ENCODE measurements around the gene RAB33A.

RAB33A gene

GRCh38 chrX:130139474-130140201 is 32.1 kb upstream of the RAB33A start:
- no peak overlapping the region for H3K27ac ChIP-seq
- no peak for DNase-seq (ENCODE audit: low spot score)
- POLR2A ChIA-PET (ENCODE audit: low non-redundant PET): no interaction called here
- CTCF ChIA-PET: no interaction called here
- no peak for TF ChIP-seq CTCF (conservative IDR thresholded peaks at IDR 0.05; ENCODE audit: low read depth)

DNA sequence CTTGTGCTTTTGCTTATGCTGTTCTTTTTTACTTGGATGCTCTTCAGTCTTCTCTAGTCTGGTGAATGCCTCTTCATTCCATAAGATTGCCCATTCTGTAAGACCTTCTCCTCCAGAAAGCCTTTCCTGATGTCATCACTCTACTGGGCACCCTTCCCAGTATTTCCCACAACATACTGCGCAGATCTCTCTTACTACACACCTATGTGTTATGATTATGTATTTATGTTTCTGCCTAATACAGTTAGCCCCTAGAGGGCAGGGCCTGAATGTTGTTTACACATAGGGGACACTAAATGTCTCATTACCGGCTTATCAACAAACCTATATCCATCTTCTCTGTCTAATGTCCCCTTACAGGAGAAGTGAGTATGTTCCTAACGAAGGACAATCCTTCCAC is 27.3 kb upstream of the RAB33A start:
- ChIA-PET POLR2A (ENCODE audit: low non-redundant PET) (no interaction called here), CTCF (interaction anchor here (0.6 to 0.7 kb wide), 2 partner anchors 65 to 161 kb away, joined by 3 to 11 read pairs; no protein-coding TSS in a partner anchor)
- H3K27ac ChIP-seq: no peak overlapping the region
- no peak for TF ChIP-seq CTCF (conservative IDR thresholded peaks at IDR 0.05; ENCODE audit: low read depth)
- DNase-seq (ENCODE audit: low spot score): no peak

DNA sequence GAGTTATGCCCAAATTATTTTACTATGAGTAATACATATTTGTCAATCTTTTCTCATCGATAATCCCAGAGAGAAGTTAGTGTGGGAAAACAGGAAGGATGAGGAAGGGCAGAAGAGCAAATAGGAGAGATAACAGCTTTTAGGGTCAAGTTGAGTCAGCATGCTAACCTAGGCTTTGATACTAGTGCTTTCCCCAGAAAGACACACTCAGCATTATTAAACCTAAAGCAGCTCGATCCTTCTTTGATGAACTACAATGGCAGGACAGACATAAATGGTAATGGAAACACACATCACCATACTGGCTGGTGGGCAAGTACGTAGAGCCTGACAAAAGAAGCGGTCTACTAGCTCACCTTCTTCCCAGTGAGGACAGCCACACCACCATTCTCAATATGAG is 26.6 kb upstream of the RAB33A start:
- no peak overlapping the region for H3K27ac ChIP-seq
- no peak for TF ChIP-seq CTCF (conservative IDR thresholded peaks at IDR 0.05; ENCODE audit: low read depth)
- ChIA-PET POLR2A (ENCODE audit: low non-redundant PET) (no interaction called here), CTCF (interaction anchor here (0.7 kb wide), 1 partner anchor 19 kb away, joined by 3 read pairs; no protein-coding TSS in a partner anchor)
- DNase-seq (ENCODE audit: low spot score): no peak

GRCh38 chrX:130147631-130148030 is 24.1 kb upstream of the RAB33A start:
- no peak for TF ChIP-seq CTCF (conservative IDR thresholded peaks at IDR 0.05; ENCODE audit: low read depth)
- no peak overlapping the region for H3K27ac ChIP-seq
- no peak for DNase-seq (ENCODE audit: low spot score)
- CTCF ChIA-PET: interaction anchor here (1.1 to 1.2 kb wide), 2 partner anchors 27 to 68 kb away, joined by 3 read pairs; no protein-coding TSS in a partner anchor
- POLR2A ChIA-PET (ENCODE audit: low non-redundant PET): no interaction called here

GRCh38 chrX:130155564-130155963 is 16.2 kb upstream of the RAB33A start:
- ChIA-PET POLR2A (ENCODE audit: low non-redundant PET) (no interaction called here), CTCF (interaction anchor here (0.6 to 0.7 kb wide), 2 partner anchors 37 to 748 kb away, joined by 3 to 4 read pairs; no protein-coding TSS in a partner anchor)
- DNase-seq (ENCODE audit: low spot score): no peak
- TF ChIP-seq CTCF (conservative IDR thresholded peaks at IDR 0.05; ENCODE audit: low read depth): no peak
- H3K27ac ChIP-seq: no peak overlapping the region

DNA sequence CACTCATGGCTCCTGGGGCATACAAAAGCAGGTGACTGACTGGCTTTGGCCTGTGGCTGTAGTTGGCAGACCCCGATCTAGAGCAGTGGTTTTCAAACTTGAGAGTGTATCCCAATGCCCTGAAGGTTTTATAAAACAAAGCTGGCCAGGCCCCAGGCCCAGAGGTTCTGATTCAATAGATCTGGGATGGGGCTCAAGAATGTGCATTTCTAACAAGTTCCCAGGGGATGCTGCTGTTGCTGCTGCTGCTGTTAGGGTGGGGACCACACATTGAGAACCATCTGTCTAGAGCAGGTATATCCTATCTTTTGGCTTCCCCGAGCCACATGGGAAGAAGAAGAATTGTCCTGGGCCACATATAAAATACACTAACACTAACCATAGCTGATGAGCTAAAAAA is 13.5 kb upstream of the RAB33A start:
- ChIA-PET POLR2A (ENCODE audit: low non-redundant PET) (no interaction called here), CTCF (interaction anchor here (0.5 kb wide), 1 partner anchor 82 kb away, joined by 3 read pairs; no protein-coding TSS in a partner anchor)

More for the DNA sequence above, 13.5 kb upstream of the RAB33A start:
- TF ChIP-seq CTCF (conservative IDR thresholded peaks at IDR 0.05; ENCODE audit: low read depth): no peak
- H3K27ac ChIP-seq: no peak overlapping the region
- DNase-seq (ENCODE audit: low spot score): no peak

Measured in RWPE1 (cell line).